GM08714 (cell line): ENCODE data around the gene ATP5PB.

ENCODE experiments used
- H3K4me3 ChIP-seq: fragments of 200-500 bp; sonication (Bioruptor generic); 2 replicates; pipeline ENCODE4 v1.5.1; 2014; ENCODE audit warnings: mild to moderate bottlenecking, low read length, inconsistent platforms
- ZNF274 ChIP-seq: IDR thresholded peaks from 2 replicates; pipeline ENCODE4 v1.6.1; 2012; ENCODE audit warnings: mild to moderate bottlenecking, low read depth, low read length

Gene ATP5PB

DNA sequence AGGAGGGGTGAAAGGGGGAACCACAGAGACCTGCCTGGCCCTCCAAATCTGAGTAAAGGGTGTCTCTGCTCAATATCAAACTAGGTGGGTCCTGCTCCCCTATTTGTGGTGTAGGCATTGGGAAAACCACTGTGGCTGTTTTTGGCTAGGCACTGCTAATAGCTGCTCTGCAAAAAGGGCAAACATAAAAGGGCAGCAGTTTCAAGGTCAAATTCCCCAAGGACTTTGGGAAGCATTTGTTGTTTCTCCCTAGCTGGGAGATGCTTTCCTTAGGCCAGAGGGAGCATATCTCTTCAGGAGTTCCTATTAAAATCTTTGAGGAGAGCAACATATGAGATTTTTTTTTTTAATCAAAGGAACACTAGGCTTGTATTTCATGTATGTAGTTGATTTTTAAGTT, 26.9 kb downstream of the ATP5PB start:
- TF ChIP-seq ZNF274 = no peak

DNA sequence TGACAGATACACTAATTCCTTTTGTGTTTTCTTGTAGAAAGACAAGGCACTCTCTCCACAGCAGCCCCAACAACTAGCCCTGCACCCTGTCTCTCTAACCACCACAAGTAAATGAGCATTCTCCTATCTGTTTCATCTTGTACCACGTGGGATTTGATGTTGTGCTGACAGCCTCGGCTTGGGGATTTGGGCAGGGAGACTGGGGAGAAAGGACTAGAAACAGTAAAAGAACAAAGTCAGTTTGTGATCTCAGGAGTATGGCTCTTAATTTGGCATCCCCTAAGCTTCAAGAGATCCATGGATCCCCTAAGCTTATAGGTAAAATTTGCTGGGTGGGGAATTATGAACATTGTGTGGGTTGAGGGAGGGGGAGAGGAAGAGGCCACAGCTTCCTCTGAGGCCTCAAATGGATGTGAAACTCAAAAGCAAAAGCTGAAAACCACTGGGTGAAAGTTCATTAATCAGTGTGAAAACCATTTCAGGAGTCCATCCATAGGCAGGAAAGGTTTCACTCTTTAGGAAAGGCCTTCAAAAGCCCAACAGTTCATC, 27.6 kb downstream of the ATP5PB start:
- no peak for TF ChIP-seq ZNF274
- H3K4me3 ChIP-seq = peak overlapping the region; percentile 41; the same call in 1 of the 2 replicates

More for the DNA sequence above, 26.9 kb downstream of the ATP5PB start:
- H3K4me3 ChIP-seq = peak overlapping the region; percentile 6; the same call in 1 of the 2 replicates

DNA sequence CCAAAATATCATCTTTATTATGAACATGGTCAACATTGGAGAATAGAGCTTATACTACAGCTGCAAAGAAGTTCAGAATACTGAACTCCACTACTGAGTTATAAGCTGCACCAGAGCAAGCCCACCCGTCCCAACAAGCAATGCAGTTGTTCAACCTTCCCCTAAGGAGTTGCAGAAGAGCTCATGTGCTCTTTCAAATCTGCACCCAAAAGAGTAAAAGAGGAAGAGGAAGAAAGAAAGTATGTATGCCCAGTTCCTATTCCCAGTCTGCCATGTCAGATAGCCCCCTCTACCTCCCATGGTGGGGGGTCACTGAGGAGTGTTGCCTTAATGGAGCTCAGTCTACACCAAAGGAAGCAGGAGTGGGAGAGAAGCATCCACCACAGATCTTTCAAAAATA, 31.4 kb downstream of the ATP5PB start:
- H3K4me3 ChIP-seq = no peak overlapping the region
- no peak for TF ChIP-seq ZNF274

DNA sequence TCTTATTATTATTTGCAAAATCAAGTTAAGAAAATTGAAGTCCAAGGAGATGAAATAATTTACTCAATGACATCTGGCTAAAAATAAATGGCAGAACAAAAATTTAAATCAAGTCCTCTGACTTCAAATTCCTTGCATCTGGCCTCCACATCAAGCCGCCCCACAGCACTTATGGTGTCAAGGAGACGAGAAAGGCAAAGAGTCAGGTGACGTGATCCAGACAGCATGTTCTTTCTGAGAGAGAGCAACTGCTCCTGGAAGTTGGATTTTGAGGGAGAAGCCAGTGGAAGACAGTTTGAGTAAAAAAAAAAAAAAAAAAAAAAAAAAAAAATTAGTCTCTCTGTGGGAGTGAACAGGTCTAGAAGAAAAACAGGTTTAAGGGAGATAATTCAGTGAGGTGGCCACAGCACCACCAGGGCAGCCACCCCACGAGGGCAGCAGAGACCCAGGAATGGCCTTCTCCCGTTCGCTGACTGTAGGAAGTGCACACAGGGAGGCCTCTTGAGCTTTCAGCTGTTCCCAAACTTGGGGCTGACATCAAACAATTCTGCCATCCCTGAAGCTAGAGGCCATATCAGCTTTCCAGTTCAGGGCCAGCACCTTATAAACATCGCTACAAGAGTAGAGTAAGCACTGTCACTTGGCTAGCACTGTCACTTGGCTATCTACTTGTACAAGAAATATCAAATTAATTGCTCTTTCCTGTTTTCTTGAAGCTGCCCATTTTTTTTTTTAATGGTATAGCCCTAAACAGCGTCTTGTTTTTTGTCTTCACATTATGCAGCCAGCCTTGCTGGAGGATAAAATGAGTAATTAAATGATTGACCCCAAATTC, 32.3 kb downstream of the ATP5PB start:
- no peak for TF ChIP-seq ZNF274
- no peak overlapping the region for H3K4me3 ChIP-seq

DNA sequence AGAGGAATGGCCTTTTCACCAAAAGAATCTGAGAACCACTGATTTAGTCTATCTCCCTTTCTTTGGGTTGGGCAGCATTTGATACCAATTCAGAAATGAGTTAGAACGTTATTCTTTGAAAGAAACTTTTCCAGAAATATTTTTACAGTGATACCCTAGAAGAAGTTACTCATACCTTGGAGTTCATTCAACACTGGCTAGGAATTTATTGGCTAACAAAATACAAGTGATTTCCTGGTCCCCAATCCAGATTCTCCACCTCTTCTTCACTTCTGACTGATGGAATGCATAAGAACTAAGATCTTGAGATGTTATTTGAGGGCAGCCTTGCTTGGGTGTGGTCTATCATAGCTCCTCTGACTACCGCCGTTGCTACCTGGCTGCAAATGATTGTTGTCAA, 33.9 kb downstream of the ATP5PB start:
- no peak for TF ChIP-seq ZNF274
- no peak overlapping the region for H3K4me3 ChIP-seq

DNA sequence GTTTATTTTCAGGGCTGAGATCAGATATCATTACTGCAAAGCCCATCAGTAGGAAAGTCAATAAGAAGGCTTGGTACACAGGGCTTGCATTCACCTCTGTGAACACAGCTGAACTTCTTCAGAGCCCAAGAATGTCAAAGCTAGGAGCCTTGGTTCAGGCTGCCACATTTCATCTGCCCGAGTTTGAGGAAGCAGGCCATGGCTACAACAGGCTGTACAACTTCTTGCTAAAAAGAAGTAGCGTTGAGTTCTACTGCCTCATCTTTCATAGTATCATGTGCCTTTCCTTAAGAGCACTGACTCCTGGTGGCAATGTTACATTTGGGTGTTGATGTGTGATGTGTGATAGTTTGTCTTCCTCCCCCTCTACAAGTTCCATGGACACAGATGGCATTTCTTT, 34.6 kb downstream of the ATP5PB start:
- no peak for TF ChIP-seq ZNF274
- H3K4me3 ChIP-seq = no peak overlapping the region

DNA sequence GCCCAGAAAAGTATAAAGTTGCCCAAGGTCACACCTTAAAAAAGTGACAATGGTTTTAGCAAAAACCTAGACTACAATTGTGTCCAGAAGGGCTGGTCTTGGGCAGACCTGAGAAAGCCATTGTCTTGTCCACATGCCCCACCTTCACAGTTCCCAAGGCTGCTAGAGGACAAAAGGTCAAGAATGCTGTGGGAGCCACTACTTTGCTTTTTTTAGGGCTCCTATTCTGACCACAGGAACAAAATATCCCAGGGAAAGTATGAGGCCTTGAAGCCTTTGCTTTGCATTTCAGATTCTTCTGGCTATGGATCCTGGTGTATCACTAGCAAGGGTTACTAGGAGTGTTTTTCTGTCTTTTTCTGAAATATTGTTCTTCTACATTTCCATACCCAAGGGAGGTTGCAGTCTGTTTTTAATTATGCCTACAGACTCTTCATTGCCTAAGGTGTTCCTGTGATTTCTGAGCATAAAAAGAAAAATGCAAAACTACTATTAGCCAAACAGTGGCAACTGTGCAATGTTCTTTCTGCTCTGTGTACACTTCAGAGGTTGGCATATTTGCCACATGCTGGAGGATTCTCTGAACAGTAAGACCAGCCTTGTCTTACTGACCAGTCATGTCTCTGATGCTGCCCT, 35.2 kb downstream of the ATP5PB start:
- no peak overlapping the region for H3K4me3 ChIP-seq
- no peak for TF ChIP-seq ZNF274

DNA sequence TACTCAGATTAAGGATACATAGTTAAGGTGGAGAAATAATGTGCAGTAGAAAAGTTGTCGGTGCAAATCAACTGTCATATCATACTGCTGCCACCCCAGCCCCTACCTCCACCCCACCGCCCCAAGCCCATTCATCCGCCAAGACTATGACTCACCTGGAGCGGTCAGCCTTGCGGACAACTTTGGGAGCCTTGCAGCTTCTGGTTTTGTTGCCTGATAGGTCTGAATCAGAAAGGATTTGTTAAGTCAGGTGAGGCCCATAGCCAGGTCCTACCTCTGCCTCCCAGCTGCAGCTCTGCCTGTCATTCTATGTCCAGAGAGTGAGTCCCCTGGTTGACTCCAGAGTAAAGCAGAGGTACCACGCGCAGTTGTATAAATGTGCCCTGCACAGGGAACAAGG, 37.2 kb downstream of the ATP5PB start:
- H3K4me3 ChIP-seq = no peak overlapping the region
- no peak for TF ChIP-seq ZNF274

DNA sequence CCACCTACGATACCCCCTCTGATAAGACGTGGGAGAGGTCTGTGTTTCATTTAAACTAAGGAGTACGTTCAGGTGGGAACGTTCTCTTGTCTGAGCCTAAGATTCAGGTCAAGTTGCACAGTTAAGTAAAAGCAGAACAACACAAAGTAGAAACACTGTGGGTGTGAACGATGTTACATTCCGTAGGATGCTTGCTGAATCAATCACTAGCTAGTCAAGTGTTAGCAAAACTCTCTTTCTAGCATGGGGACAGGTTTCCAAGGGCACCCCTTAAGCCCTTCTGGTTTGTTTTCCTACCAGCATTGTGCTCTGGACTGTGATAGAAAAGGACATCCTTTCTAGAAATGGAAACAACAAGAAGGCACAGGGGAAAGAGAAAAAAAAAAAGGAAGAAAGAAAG, 37.9 kb downstream of the ATP5PB start:
- TF ChIP-seq ZNF274 = no peak
- no peak overlapping the region for H3K4me3 ChIP-seq

DNA sequence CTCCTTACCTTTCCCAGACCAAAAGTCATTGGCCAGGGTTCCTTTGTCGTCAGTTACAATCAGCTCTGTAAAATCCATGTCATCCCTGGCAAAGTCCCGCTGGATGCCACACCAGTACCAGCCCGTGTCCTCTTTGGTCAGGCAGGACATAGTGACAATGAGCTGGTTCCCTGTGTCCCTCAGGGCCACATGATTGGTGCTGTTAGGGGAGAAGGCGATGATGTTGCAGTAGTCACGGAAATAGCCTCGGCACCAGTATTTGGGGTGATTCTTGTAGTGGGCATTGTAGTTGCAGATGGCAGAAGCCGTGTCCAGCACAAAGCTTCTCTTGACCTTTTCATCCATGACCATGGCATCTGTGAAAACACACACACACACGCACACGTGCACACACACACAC, 39.4 kb downstream of the ATP5PB start:
- no peak overlapping the region for H3K4me3 ChIP-seq
- no peak for TF ChIP-seq ZNF274

DNA sequence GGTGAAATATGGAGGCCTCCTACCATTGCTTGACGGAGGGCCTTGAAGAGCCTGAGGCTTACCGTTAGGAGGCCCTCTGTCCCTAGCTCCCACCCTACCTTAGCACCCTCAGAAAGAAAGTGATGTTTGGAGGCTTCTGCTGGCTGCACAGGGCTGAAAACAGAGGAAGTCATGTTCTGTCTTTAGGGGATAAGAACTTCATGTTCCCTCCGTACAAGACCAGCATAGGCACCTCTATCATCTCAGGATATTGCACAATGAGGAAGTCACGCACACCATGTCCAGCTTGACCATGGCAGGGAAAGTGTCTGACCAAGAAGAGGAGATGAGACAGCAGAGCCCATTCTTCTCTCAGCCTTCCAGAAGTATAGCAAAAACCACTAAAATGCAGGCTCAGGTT, 40.3 kb downstream of the ATP5PB start:
- no peak overlapping the region for H3K4me3 ChIP-seq
- no peak for TF ChIP-seq ZNF274

DNA sequence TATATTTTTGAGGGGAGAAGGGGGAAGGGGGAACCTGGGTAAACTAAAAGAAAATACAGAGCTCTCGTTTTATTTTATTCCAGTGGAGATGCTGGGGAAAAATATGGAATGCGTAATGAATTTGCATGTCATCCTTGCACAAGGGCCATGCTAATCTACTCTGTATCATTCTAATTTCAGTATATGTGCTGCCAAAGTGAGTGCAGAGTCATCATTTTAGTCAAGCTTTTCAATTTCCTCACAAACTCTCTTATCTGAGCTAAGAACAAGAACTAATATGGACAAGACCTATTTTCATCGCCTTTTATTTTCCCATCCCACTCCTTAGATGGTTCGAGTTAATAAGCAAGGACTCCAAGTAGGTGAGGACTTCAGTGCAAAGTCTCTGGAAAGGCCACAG, 41.0 kb downstream of the ATP5PB start:
- H3K4me3 ChIP-seq = no peak overlapping the region
- no peak for TF ChIP-seq ZNF274

DNA sequence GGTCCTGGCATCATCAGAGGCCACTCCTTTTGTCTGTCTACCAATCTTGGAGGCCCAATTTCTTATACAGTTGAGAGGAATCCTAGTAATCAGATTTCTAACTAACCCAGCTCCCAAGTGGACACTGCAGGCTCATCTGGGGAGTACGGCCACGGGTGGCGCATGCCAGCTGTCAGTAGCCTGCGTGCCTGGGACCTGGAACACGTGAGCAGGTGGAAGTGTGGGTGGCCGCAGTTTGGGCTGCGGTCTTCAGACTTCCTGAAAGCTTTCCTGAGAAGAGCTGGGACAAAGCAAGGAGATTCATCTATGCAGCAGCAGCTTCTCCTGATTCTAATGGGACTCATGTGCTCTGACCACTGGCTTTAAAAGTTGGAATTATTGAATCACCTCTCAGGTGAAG, 41.8 kb downstream of the ATP5PB start:
- no peak overlapping the region for H3K4me3 ChIP-seq
- no peak for TF ChIP-seq ZNF274

DNA sequence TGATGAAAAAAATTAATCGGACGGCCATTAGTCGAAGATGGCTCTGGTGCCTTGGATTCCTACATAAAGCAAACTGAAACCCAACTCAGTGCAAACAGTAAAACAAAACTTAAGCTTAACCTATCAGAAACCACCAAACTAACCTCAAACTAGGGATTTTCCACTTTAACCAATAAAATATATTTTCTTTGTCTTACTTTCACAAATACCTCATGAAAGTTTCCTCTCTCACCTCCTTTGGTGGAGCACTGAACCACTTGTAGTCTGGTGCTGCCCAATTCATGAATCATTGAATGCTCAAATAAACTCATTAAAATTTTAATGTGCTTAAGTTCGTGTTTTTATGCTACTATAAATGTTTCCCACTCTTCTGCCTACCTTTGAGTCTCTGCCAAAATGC, 47.1 kb downstream of the ATP5PB start:
- H3K4me3 ChIP-seq = no peak overlapping the region
- no peak for TF ChIP-seq ZNF274

DNA sequence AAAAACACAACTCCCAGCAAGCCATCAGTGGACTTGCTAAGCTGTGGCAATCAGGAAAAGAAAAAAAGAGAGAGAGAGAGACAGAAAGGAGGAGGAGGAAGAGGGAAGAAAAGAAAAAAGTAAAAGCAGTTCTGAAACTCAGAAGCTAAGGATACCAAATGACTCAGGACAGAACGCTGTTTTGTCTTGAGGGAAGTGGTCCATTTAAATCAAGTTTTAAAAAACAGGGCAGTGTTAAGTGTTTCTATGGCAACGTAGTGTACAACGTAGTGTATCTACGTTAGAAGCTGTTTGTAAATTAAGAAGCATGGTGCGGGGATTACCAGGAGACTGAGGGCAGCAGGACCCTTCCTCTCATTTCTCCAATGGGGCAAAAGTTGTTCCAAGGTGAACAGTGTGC, 48.3 kb downstream of the ATP5PB start:
- TF ChIP-seq ZNF274 = no peak
- no peak overlapping the region for H3K4me3 ChIP-seq

DNA sequence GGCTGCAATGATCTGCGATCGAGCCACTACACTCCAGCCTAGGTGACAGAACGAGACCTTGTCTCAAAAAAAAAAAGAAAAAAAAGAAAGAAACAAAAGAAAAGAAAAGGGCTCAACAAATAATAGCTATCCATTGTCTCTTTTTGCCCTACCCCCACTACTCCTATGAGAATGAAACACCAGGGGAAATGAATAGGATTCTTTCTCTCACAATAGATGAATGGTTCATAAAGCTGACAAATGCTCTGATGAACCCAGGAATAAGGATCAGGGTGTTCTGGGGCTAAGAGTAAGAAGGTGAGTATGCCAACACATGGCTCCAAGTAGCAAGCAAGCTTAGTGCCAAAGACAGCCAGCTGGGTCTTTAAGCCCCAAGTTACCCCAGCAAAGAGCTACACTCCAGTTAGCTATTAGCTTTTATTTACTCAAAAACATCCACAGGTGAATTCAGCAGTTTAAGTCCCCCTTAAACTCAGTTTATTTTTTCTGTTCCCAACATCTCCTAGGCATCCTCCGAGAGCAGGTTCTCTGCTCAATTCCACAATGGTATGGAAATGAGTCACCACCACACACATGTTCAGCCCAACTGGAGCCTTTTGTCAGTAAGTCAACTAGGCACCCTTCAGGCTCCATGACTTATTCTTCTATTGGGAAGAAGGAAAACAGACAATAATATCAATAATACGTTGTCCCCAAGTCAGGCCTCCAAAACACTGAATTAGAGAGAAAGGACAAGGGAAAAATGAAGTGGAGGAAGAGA, 49.9 kb downstream of the ATP5PB start:
- TF ChIP-seq ZNF274 = no peak

More for the DNA sequence above, 49.9 kb downstream of the ATP5PB start:
- no peak overlapping the region for H3K4me3 ChIP-seq
